Esophagus squamous epithelium (tissue), 5 donors: ENCODE results near the gene UBE2J2. TPM values are rescaled to one million over a fixed set of nuclear protein-coding genes. Genes with fewer than 3 reads are reported as not detected.

Source experiments
- DNase-seq: peaks from one replicate; lab custom pipeline; 2025; lab: John Stamatoyannopoulos, UW
- H3K27ac ChIP-seq, 4 donors: fragments of 200-600 bp; sonication (generic); one replicate each; pipeline ENCODE4 v1.5.1; 2016 to 2019; ENCODE audit warnings: mild to moderate bottlenecking in 1 of 4
- H3K27me3 ChIP-seq, 4 donors: fragments of 200-600 bp; sonication (generic); 1 replicate in 3 of 4; 2 replicates in 1 of 4; pipeline versions ENCODE4 v1.5.1 to v1.6.0; 2017 to 2021; ENCODE audit warnings: antibody characterized with exemption in 1 of 4
- H3K36me3 ChIP-seq, 3 donors: fragments of 200-600 bp; sonication (generic); one replicate each; pipeline ENCODE4 v1.5.1; 2016 to 2019
- H3K4me1 ChIP-seq, 3 donors: fragments of 200-600 bp; sonication (generic); one replicate each; pipeline ENCODE4 v1.5.1; 2017 to 2019
- H3K4me3 ChIP-seq, 4 donors: fragments of 200-600 bp; sonication (generic); 1 replicate in 3 of 4; 2 replicates in 1 of 4; pipeline ENCODE4 v1.5.1; 2016 to 2019; ENCODE audit warnings: mild to moderate bottlenecking in 2 of 4, moderate library complexity in 1 of 4
- H3K9me3 ChIP-seq, 3 donors: fragments of 200-600 bp; sonication (generic); one replicate each; pipeline ENCODE4 v1.5.1; 2016 to 2019
- POLR2A ChIP-seq, 4 donors: fragments of 450-650 bp; IDR thresholded peaks; one replicate each; pipeline ENCODE4 v1.6.1; 2017; ENCODE audit warnings: antibody characterized with exemption in 4 of 4, mild to moderate bottlenecking in 4 of 4, moderate library complexity in 3 of 4
- WGBS, 2 donors: methylation state at CpG; one replicate each; pipeline ENCODE4 v1.1.5; 2018; 5-methylcytosine and 5-hydroxymethylcytosine counted together
- intact Hi-C: fragments of 100-400 bp; cut with DNase I; formaldehyde crosslinking; loops from one replicate; pipeline ENCODE4 v1.15.0; 2022
- total RNA-seq, 4 donors: library from RNA; depleted of rRNA; stranded (reverse); fragments of >200 nt; gene quantifications; one replicate each; pipeline ENCODE4 v1.1.0, GENCODE V29; 2016
- TF ChIP-seq, protein P1 (sequence below), 6 experiments: fragments of 450-650 bp in 4 of 6; fragments of 200-600 bp in 2 of 6; sonication (generic) in 2 of 6; IDR thresholded peaks; one replicate each; pipeline ENCODE4 v1.5.1; 2016 to 2019; ENCODE audit warnings: antibody characterized with exemption in 6 of 6, mild to moderate bottlenecking in 4 of 6, moderate library complexity in 4 of 6
- donor health status: DM: yes; HTN: yes; CAD: no.

The UBE2J2 gene
- total RNA-seq, 4 donors from 2014 or later: 32.6 to 54.3 (median 42.5) TPM

- TF ChIP-seq, protein P1, sequence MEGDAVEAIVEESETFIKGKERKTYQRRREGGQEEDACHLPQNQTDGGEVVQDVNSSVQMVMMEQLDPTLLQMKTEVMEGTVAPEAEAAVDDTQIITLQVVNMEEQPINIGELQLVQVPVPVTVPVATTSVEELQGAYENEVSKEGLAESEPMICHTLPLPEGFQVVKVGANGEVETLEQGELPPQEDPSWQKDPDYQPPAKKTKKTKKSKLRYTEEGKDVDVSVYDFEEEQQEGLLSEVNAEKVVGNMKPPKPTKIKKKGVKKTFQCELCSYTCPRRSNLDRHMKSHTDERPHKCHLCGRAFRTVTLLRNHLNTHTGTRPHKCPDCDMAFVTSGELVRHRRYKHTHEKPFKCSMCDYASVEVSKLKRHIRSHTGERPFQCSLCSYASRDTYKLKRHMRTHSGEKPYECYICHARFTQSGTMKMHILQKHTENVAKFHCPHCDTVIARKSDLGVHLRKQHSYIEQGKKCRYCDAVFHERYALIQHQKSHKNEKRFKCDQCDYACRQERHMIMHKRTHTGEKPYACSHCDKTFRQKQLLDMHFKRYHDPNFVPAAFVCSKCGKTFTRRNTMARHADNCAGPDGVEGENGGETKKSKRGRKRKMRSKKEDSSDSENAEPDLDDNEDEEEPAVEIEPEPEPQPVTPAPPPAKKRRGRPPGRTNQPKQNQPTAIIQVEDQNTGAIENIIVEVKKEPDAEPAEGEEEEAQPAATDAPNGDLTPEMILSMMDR (IDR thresholded peaks at IDR 0.05): no peak
- peak in 1 of 4 donors; percentile 31 for TF ChIP-seq POLR2A (IDR thresholded peaks at IDR 0.05)
- H3K36me3 ChIP-seq: peaks cover 0 to 23% (median 9%) of the 10 kb centered on the region in 3 donors
- no peak for DNase-seq
- WGBS, 2 donors: 13 to 40% methylated on average over 9 to 22 of the region's 43 CpGs
- peaks cover 34 to 61% (median 35%) of the 10 kb centered on the region in 3 donors for H3K4me1 ChIP-seq
- H3K9me3 ChIP-seq: no peaks in the 10 kb centered on the region
- peak overlapping the region; percentile 59 to 98 (median 77) for H3K4me3 ChIP-seq
- H3K27me3 ChIP-seq: no peaks in the 10 kb centered on the region
- H3K27ac ChIP-seq: peak overlapping the region; percentile 81 to 95 (median 88)
- intact Hi-C loops: no loop called here
These were observed 1.1 kb downstream of the UBE2J2 start for GRCh38 chr1:1272341-1273208.

GRCh38 chr1:1270813-1271212 is 2.8 kb downstream of the UBE2J2 start:
- WGBS, 2 donors: 38 to 59% methylated on average over 5 to 7 of the region's 7 CpGs
- TF ChIP-seq, protein P1 (IDR thresholded peaks at IDR 0.05): no peak
- TF ChIP-seq POLR2A (IDR thresholded peaks at IDR 0.05): no peak
- no peak for DNase-seq
- H3K4me1 ChIP-seq: peaks cover 34 to 61% (median 35%) of the 10 kb centered on the region in 3 donors
- no peak overlapping the region for H3K27ac ChIP-seq
- intact Hi-C loops: no loop called here
- no peaks in the 10 kb centered on the region for H3K27me3 ChIP-seq
- peak overlapping the region in 1 of 4 donors; percentile 29 for H3K4me3 ChIP-seq
- H3K36me3 ChIP-seq: peaks cover 0 to 41% (median 14%) of the 10 kb centered on the region in 3 donors
- no peaks in the 10 kb centered on the region for H3K9me3 ChIP-seq

DNA sequence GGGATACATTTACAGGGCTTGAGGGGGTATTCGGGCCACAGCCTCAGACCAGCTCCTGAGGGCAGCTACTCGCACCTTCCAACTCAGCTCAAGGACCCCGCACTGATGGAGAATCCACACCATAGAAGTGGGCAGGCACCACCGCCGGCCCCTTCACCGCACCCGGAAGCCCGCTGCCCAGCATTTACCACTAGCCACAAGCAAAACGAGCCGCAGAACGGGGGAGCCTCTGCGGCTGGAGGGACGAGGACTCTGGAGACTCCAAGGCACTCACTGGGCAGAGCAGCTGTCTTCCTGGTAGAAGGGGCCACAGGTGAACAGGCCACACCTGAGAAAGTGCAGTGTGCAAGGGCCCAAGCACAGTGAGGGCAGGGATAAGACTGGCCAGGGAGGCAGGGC is 5.4 kb downstream of the UBE2J2 start:
- intact Hi-C loops: no loop called here
- WGBS, 2 donors: 91 to 96% methylated on average over 4 to 7 of the region's 13 CpGs
- Histone ChIP-seq H3K27ac (no peak overlapping the region), H3K4me3 (no peak overlapping the region), H3K36me3 (peaks cover 0 to 66% (median 21%) of the 10 kb centered on the region in 3 donors), H3K4me1 (peaks cover 27 to 44% (median 28%) of the 10 kb centered on the region in 3 donors), H3K9me3 (no peaks in the 10 kb centered on the region), H3K27me3 (no peaks in the 10 kb centered on the region)
- TF ChIP-seq, protein P1 (IDR thresholded peaks at IDR 0.05): no peak
- TF ChIP-seq POLR2A (IDR thresholded peaks at IDR 0.05): no peak
- no peak for DNase-seq

- TF ChIP-seq, protein P1 (IDR thresholded peaks at IDR 0.05): no peak
- TF ChIP-seq POLR2A (IDR thresholded peaks at IDR 0.05): no peak
- H3K27me3 ChIP-seq: no peaks in the 10 kb centered on the region
- H3K27ac ChIP-seq: no peak overlapping the region
- intact Hi-C loops: no loop called here
- peaks cover 24 to 40% (median 28%) of the 10 kb centered on the region in 3 donors for H3K4me1 ChIP-seq
- peaks cover 5 to 72% (median 26%) of the 10 kb centered on the region in 3 donors for H3K36me3 ChIP-seq
- H3K9me3 ChIP-seq: no peaks in the 10 kb centered on the region
- DNase-seq: no peak
- WGBS, 2 donors: 91 to 93% methylated on average over 26 of the region's 39 CpGs
- no peak overlapping the region for H3K4me3 ChIP-seq
These were observed 6.0 kb downstream of the UBE2J2 start for GRCh38 chr1:1267488-1268283.
